ENCODE measurements around the gene HCN3.
"Not testable (repeated sequence)": the region's sequence is repeated elsewhere in the genome, so short reads cannot be mapped to it uniquely, and the experiment has no call there.

The HCN3 gene

DNA sequence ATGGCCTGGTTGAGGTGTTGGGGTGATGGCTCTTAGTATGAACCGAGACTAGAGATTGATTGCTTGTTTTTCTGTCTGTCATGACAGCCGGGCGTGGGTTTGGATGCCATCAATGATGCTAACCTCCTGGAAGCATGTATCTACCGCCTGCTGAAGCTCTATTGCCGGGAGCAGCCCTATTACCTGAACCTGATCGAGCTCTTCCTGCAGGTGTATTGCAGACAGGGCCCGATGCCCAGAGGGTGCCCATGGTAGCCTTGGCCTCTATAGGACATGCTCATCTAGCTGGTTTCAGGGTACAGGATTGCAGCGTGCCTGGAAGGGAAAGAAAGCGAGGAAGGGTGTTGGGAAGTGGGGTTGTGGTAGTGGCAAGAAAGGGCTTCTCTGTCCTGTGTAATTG, 40.8 kb downstream of the HCN3 start:
- no peak for DNase-seq

DNA sequence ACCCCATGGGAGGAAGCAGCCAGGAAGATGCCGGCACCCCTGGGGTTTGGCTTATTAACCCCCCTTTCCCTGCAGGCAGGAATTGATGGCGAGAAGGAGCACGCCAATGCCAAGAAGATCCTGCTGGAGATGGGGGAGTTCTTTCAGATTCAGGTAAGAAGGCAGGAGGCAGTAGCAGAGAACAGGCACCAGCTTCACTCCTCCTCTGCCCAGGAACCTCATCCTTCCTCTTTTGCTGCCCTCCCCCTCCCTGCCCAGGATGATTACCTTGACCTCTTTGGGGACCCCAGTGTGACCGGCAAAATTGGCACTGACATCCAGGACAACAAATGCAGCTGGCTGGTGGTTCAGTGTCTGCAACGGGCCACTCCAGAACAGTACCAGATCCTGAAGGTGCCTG, 42.3 kb downstream of the HCN3 start:
- DNase-seq: no peak

DNA sequence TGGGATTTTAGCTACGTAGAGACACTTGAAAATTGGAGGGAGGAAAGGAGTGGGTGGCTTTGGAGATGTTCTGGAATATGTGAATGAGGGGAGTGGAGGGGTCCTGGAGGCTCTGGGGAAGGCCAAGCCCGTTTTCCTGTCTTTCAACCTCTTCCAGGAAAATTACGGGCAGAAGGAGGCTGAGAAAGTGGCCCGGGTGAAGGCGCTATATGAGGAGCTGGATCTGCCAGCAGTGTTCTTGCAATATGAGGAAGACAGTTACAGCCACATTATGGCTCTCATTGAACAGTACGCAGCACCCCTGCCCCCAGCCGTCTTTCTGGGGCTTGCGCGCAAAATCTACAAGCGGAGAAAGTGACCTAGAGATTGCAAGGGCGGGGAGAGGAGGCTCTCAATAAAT, 43.0 kb downstream of the HCN3 start:
- no peak for DNase-seq

DNA sequence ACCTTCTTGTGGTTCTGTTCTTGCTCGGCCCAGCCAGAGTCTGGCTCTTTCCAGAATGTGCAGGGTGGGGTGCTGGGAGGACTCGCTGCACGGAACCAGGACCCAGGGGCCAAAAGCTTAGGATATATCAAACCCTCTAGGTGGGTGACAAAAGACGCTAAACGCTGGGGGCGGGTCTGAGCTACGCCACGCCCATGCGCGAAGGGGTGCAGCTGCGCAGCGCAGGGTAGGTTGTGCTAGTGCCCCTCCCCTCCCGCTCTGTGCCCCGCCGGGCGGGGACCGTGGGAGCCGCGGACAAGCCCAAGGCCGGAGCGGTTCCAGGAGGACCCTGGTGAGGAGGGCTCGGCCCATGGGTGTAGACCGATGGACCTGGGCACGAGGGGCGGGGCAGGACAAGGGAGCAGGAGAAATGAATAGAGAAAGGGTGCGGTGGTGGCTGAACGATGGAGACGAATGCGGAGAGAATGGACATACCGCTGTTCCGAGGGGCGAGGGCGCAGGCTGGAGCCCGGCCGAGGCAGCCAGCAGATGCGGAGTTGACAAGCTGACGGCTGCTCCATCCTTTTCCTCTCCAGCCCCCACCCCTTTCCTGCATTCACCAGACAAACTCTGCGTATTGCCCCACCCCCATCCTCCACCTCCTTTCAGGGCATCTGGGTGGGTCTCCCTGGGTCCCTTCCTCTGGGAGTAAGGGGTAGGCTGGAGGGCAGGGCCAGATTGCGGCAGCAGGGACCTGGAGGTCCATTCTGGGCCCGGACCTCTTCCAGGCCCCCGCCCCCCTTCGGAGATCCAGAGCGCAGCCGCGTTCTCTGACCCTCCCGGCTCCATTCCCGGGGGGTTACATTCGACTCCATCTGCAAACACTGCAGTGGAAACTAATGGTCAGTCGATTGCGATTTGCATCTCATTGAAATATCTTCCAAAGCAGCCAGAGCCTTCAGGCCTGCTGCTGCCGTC, 43.7 kb downstream of the HCN3 start, which contains the start of gene RUSC1:
RUSC1 (plus strand) TSS at position 234 of the 957 bp plus-strand sequence. CDS start 880 bp downstream, outside the sequence.
- DNase-seq: peak; percentile 73

DNA sequence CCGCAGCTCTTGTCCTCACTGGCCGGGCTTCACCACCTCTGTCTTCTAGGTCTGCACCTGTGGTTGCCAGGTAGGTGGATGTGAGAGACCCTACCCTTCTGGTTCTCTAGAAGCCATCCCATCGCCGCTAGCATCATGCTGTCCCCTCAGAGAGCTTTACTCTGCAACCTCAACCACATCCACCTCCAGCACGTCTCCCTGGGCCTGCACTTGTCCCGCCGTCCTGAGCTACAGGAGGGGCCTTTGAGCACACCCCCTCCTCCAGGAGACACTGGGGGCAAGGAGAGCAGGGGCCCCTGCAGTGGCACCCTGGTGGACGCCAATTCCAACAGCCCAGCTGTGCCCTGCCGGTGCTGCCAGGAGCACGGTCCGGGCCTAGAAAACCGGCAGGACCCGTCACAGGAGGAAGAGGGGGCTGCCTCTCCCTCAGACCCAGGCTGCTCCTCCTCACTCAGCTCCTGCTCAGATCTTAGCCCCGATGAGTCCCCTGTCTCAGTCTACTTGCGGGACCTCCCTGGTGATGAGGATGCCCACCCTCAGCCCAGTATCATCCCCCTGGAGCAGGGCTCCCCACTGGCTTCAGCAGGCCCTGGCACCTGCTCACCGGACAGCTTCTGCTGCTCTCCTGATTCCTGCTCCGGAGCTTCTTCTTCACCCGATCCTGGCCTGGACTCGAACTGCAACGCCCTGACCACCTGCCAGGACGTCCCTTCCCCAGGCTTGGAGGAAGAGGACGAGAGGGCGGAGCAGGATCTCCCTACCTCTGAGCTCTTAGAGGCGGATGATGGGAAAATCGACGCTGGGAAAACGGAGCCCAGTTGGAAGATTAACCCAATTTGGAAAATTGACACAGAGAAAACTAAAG, 44.6 kb downstream of the HCN3 start:
- no peak for DNase-seq

DNA sequence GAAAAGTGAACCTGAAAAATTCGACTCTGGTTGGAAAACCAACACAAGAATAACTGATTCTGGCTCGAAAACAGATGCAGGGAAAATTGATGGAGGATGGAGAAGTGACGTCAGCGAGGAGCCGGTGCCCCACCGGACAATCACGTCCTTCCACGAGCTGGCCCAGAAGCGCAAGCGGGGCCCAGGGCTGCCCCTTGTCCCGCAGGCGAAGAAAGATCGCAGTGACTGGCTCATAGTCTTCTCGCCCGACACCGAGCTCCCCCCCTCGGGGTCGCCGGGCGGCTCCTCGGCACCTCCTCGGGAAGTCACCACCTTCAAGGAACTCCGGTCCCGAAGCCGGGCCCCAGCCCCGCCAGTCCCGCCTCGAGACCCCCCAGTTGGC, 45.3 kb downstream of the HCN3 start:
- no peak for DNase-seq

DNA sequence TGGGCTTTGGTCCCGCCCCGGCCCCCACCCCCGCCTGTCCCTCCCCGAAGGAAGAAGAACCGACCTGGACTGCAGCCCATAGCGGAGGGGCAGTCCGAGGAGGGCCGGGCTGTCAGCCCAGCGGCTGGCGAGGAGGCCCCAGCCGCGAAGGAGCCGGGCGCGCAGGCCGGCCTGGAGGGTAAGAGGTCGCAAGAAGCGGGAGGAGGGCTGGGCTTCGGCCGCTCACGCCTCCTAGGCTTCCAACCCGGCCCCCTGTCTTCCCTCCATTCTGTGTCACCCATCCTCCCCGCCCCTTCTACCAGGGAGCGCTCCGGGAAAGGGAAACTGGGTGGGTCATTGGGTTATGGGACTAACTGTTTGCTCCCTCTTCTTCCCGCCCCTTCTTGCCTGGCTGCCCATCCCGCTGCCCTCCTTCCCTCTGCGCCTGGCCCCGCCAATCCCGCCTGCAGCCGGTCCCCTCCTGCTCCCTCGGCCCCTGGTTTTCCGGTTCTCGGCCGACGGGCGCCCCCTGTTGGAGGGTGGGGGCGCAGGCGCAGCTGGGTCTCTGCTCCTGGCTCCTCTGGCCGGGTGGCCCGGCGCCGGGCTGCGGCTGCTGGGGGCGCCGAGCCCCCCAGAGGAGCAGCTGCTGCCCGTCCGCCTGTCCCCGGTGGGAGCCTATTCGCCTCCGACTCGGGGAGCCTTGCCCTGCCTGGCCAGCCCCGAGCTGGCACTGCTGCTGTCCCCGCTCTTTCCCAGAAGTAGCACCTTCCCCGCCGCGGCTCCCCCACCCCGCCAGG, 45.9 kb downstream of the HCN3 start:
- DNase-seq: peak; percentile 77

DNA sequence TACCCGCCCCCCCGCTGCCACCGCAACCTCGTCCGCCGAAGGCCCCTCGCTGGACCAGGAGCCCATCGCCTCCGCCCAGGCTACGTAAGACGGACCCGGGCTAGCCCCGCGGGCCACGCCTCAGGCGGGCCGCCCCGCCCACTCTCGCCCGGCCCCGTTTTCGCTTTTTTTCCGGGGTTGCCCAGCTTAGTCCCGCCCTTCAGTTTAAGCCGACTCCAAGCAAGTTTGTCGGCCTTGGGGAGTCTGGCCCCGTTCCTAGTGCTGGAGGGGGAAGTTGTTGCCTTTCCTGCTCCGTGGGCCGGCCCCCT, 46.4 kb downstream of the HCN3 start:
- peak; percentile 71 for DNase-seq

DNA sequence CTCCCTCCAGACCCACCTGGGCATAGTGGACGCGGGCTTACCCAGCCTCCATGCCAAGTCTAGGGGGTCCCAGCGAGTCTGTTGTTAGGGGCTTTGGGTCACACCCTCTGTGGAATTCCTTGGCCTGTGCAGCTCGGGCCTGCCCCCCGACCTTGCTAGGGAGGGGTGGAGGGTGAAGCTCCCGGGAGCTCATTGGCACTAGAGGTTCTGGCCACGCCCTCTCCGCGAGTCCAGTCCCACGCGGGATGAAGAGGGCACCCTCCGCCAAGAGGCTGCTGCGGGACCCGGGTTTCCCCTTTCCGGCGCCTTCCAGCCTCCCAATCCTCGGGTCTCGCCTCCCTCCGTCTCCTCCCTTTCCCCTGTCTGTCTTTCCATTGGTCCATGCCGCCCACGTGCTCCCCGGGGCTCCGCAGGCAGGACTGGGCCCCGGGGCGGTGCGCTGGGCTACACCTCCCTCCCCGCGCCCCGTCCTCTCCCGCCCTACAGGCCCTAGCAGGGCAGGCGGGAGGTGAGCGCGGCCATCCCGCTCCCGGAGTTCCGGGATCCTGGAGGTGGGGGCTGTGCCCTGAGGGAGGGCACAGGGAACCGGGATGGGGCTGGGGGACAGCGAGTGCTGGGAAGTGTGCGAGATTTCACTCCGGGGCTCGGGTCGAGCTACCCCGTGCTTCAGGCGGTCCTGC, 46.9 kb downstream of the HCN3 start:
- DNase-seq: peak; percentile 84

DNA sequence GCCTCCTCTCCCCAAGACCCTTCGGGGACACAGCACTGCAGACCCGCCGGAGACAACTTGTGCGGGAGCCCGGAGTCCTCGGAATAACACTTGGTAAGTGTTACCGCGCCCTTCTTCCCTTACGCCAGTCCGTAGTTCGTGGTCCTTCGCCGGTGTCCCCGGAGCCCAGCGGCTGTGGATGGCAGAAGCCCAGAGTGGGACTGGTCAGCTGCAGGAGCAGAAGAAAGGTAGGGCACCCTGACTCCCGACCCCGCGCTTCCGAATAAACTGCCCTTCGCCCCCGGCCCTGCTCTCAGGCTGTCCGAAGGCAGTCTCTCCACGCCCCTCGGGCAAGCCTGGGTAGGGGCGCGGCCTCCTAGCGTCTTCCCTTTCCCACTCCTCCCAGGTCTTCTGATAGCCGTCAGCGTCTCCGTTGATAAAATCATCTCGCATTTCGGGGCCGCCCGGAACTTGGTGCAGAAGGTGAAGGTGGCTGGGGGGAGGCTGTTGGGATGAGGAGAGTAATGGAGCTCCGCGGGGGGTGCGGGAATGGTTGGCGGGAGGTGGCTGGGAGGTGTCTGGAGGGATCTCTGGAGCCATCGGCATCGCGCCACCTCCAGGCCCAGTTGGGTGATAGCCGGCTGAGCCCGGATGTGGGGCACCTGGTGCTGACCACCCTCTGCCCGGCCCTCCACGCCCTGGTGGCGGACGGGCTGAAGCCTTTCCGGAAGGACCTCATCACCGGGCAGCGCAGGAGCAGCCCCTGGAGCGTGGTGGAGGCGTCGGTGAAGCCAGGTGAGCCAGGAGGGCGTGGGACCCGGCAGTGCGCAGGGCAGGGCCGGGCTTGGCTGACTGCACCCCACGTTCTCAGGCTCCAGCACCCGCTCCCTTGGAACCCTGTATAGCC, 47.7 kb downstream of the HCN3 start:
- DNase-seq: peak; percentile 13

DNA sequence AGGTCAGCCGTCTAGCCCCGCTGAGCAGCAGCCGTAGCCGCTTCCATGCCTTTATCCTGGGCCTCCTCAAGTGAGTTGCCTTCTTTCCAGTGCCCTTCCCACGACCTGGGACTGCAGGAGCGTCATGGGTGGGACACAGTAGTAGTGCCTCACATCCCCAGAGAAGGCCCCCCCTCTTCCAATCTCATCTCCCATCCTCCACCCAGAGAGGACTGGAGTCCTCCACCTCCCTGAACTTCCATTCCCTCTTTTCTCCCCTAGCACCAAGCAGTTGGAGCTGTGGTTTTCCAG, 48.3 kb downstream of the HCN3 start:
- no peak for DNase-seq

DNA sequence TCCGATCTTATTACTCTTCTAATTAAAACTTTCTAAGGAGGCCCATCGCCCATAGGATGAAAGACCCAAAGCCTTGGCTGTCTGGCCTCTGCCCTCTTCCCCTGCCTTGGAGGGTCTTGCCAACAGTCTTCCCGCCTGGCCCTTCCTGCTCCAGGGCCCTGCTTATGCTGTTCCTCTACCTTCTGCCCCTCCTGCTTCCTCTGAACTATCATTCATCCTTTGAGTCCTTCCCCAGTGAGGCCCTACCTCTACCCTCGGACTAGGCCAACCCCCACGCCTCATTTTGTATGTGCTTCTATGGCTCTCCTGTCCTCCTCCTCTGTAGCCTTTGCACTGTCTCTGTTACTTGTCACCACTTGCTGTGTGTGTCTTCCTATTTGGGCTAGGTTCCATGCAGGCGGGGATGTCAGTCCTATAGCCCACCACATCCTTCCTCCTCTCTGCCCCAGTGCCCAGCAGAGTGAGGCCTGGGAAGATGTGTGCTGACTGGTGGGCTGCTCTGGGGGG, 48.8 kb downstream of the HCN3 start:
- DNase-seq: no peak

DNA sequence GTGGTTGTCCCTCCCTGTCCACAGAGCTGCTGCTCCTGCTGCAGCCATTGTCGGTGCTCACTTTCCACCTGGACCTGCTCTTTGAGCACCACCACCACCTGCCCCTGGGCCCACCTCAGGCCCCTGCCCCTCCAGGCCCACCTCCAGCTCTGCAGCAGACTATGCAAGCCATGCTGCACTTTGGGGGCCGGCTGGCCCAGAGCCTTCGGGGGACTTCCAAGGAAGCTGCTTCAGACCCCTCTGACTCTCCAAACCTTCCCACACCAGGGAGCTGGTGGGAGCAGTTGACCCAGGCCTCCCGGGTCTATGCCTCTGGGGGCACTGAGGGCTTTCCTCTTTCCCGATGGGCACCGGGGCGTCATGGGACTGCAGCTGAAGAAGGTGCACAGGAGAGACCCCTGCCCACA, 49.4 kb downstream of the HCN3 start:
- DNase-seq: no peak

DNA sequence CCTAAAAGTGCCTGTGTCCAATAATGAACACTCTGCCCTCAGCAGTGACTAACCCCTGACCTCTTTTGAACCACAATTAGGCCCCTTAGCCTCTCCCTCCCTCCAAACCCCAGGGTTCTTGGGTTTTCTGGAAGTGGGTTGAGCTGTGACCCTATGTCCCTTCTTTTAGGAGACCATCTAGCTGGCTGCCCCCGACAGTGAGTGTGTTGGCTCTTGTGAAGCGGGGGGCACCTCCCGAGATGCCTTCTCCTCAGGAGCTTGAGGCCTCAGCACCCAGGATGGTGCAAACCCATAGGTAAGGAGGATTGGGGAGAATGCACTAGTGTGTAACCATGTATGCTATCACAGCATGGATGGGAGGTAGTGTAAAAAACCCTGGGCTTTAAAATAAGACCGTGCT, 50.7 kb downstream of the HCN3 start:
- no peak for DNase-seq

DNA sequence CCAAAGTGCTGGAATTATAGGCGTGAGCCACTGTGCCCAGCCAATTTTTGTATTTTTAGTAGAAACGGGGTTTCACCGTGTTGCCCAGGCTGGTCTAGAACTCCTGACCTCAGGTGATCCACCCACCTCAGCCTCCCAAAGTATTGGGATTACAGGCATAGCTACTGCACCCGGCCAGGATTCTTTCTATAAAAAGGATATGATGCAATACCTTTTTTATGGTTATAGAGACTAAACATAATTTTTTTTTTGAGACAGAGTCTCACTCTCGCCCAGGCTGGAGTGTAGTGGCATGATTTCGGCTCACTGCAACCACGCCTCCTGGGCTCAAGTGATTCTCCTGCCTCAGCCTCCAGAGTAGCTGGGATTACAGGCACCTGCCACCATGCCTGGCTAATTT, 51.6 kb downstream of the HCN3 start:
- not testable (repeated sequence) for DNase-seq

DNA sequence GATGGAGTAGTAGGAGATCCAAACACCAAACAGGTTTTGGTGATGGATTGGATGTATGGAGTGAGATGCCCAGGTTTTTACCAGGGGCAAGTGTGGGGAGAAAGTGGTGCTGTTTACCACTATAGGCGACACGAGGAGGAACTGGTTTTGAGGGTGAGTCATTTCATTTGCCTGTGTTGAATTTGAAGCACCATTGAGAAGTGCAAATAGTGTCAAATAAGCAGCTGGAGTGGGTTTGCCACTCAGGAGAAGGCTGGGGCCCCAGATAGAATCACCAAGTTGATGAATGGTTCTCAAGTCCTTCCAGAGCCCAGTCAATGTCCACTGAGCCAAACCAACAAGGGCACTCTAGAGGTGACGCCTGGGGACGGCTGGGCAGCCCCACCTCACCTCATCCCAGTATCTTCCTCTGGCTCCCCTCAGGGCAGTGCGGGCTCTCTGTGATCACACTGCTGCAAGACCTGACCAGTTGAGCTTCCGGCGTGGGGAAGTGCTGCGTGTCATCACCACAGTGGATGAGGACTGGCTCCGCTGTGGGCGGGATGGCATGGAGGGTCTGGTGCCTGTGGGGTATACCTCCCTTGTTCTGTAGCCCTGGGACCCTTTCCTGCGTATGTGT, 52.8 kb downstream of the HCN3 start:
- no peak for DNase-seq

DNA sequence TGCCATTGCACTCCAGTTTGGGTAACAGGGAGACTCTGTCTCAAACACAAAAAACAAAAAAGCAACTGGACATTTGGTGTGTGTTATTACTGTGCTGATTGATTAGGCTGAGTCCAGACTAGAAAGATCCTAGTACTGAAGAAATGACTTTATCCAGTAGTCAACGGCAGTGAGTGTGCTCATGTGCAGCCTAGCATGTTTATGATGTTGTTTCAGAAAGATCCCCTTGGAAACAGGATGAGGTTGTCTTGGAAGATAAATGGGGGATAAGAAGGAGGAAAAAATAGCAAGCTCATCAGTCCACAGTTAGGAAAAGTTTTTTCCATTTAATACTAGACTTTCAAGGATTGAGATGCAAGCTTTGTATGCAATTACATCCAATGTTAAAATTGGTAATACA, 57.7 kb downstream of the HCN3 start:
- DNase-seq: no peak

Measured in effector CD8-positive, alpha-beta T cell (primary cell).